A673 (cell line): ENCODE results near the gene ATXN10.

Source experiments
- EZH2 ChIP-seq: fragments of 200-600 bp; sonication (generic); IDR thresholded peaks from 2 replicates; pipeline ENCODE4 v1.6.1; 2017; ENCODE audit warnings: borderline replicate concordance, low read depth, mild to moderate bottlenecking, mixed read lengths, antibody characterized with exemption, low read length; ENCODE audit not compliant: poor library complexity, severe bottlenecking
- TF ChIP-seq, protein P1 (sequence below): fragments of 300-800, 200-600 bp; sonication (generic); conservative IDR thresholded peaks from 2 replicates; pipeline ENCODE4 v1.5.1; 2017; ENCODE audit warnings: low read depth, mild to moderate bottlenecking, antibody characterized with exemption, low read length, moderate library complexity, mixed read lengths

DNA sequence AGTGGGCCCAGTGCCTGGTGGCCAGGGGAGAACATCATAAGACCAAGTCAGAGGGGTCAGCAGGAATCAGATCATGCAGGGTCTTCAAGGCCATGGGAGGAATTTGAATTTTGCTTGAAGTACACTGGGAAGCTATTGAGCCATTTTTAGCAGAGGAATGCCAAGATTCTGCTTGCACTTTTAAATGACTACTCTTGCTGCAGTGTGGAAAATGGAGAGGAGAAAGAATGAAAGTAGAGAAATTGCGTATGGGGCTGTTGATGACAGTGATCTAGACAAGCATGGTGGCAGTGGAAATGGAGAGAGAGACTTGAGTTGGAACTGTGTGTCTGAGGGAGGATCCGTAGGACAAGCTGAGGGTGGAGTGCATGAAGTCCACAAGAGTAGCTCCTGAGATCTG, 177.3 kb downstream of the ATXN10 start:
- TF ChIP-seq, protein P1, sequence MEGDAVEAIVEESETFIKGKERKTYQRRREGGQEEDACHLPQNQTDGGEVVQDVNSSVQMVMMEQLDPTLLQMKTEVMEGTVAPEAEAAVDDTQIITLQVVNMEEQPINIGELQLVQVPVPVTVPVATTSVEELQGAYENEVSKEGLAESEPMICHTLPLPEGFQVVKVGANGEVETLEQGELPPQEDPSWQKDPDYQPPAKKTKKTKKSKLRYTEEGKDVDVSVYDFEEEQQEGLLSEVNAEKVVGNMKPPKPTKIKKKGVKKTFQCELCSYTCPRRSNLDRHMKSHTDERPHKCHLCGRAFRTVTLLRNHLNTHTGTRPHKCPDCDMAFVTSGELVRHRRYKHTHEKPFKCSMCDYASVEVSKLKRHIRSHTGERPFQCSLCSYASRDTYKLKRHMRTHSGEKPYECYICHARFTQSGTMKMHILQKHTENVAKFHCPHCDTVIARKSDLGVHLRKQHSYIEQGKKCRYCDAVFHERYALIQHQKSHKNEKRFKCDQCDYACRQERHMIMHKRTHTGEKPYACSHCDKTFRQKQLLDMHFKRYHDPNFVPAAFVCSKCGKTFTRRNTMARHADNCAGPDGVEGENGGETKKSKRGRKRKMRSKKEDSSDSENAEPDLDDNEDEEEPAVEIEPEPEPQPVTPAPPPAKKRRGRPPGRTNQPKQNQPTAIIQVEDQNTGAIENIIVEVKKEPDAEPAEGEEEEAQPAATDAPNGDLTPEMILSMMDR: no peak
- TF ChIP-seq EZH2: no peak
